GM18861 (cell line): Measurements from ENCODE around the gene CECR2.

Source experiments
- ATAC-seq: cut with Tn5 transposase; IDR thresholded peaks from one replicate; pipeline ENCODE4 v1.9.1; 2021; ENCODE audit not compliant: unreplicated experiment

CECR2 gene

GRCh38 chr22:17443405-17444203, 74.3 kb downstream of the CECR2 start:
- no peak for ATAC-seq

DNA sequence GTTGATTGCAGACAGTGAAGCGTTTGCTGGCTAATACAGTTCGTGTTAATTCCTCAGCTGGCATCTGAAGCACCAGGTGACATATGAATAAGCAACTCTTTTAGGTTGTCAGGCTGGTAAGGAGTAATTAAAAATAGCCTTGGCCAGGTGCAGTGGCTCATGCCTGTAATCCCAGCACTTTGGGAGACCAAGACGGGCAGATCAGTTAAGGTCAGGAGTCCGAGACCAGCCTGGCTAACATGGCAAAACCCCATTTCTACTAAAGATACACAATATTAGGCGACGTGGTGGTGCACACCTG, 74.9 kb downstream of the CECR2 start:
- ATAC-seq = no peak

DNA sequence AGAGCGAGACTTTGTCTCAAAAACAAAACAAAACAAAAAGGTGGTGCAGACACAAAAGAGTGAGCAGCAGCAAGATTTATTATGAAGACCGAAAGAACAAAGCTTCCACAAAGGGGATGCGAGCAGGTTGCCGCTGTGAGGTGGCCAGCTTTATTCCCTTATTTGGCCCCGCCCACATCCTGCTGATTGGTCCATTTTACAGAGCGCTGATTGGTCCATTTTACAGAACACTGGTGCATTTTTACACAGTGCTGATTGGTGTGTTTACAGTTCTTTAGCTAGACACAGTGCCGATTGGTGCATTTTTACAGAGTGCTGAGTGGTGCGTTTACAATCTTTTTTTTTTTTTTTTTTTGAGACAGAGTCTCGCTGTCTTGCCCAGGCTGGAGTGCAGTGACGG, 77.4 kb downstream of the CECR2 start:
- no peak for ATAC-seq

DNA sequence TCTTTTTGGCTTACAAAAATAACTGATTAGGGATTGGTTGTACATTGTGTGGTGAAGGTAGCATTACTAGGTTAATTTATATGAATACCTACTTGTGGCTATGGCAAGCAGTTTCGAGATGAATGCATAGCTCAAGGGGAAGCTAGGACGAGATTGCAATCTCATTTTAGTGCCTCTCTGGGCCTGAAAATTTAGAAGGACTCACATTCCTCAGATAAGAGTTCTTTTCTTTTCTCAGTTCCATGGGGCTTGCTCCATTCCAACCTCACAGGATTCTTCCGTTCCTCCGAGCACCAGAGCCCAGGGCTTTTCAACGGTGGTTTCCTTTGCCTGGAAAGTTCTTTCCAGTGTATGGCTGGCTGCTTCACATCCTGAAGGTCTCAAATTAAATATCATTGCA, 82.1 kb downstream of the CECR2 start:
- no peak for ATAC-seq

DNA sequence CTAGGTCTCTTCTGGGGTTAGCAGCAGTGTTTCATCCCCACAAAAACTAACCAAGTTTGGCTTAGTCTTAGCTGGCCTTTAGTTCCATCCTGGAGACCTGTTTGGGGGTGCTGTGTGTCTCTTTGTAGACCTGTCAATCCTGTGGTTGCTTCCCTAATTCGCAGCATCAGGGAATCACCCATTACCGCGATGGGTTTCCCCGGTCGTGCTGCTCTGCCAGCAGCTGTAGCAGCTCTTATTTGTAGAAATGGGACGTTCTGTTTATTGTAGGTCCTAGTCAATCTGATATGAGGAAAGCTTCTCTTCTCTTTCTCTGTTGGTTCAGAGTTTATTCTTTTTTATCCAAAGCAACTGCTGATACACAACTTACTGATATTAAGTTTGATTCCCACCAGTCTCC, 91.6 kb downstream of the CECR2 start:
- ATAC-seq = no peak

GRCh38 chr22:17470880-17471500, 101.7 kb downstream of the CECR2 start:
- no peak for ATAC-seq

GRCh38 chr22:17471886-17472535, 102.8 kb downstream of the CECR2 start:
- ATAC-seq = no peak

DNA sequence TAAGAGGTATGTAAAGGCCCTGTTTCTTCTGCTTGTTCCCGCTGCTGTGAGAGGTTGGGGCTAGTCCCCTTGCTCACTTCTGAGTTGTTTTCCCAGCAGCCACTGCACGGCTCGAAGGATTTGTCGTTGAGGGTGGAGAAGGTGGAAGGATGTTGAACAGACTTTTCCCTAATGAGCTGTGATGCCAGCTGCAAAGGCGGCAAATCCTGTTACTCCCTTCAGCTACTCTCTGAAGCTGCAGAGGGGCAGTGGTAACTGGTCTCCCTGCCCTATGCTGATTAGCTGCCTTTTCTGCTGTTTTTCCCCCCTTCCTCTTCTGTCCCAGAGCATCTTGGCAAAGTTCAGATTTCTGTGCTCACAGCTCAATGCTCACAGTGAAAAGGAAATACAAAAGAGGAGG, 103.7 kb downstream of the CECR2 start:
- ATAC-seq = no peak

- ATAC-seq = no peak
Measured at GRCh38 chr22:17475318-17476230, 106.3 kb downstream of the CECR2 start.

- ATAC-seq = no peak
Measured at GRCh38 chr22:17476838-17477237, 107.6 kb downstream of the CECR2 start.

DNA sequence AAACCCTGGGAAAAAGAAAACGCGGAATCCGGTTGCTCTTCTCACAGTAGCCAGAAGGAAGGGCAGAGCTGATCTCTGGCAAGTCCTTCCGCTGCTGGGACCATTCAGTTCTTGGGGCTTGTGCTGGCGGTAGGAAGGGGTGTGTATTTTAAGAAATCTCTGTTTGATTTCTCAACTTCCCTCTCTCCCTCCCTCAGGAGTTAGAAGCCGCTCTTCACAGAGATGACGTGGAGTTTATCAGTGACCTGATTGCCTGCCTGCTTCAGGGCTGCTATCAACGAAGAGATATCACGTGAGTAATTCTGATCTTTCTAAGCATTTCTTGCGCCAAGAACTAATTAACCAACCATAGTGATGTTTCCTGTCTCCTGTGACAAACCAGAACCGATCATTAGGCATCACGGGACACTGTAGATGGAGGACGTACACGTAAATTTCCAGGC, 108.2 kb downstream of the CECR2 start:
- ATAC-seq = no peak

DNA sequence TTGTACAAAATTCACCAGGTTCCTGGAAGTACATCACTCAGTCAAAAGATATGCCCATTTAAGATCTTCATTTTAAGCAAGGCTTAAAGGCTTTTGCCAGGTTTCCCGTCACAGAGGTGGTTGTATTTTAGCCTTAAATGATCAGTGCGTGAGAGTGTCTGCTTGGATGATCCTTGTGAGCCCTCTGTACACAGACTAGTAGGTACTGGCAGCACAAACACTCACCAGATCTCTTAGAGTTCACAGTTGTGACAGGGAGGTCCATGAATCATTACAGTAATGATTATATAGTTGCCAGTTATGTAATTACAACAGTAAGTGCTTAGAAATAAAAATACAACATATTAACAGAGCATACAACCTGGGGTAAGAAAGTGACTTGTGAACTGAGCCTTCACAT, 109.9 kb downstream of the CECR2 start:
- no peak for ATAC-seq

- ATAC-seq = no peak
Measured at GRCh38 chr22:17481424-17481823, 112.2 kb downstream of the CECR2 start.

DNA sequence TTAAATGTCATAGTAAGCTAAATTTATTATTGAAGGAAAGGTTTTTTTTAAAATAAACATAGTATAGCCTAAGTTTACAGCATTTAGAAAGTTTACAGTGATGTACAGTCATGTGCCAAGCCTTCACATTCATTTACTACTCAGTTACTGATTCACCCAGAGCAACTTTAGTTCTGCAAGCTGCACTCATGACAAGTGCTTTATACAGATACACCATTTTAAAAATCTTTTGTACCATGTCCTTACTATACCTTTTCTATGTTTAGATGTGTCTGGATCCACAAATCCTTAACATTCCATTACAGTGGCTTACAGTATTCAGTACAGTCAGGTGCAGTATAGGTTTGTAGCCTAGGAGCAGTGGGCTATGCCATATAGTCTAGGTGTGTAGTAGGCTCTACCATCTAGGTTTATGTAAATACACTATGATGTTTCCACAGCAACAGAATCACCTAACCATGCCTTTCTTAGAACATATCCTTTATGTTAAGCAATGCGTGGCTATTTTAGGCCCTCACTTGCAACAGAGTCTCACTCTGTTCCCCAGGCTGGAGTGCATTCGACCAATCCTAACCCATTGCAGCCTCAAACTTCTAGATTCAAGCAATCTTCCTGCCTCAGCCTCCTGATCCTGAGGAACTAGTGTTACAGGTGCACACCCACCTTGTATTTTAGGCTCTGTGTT, 114.6 kb downstream of the CECR2 start:
- peak; percentile 46 for ATAC-seq

DNA sequence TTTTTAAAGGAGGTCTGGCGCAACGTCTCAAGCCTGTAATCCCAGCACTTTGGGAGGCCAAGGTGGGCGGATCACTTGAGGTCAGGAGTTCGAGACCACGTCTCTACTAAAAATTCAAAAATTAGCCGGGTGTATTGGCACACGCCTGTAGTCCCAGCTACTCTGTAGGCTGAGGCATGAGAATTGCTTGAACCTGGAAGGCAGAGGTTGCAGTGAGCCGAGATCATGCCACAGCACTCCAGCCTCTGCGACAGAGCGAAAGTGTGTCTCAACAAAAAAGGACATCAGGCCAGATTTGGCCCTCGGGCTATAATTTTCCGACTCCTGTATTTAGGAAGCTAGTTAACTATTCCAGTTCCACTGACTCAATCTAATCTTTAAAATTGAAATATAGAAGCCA, 115.3 kb downstream of the CECR2 start:
- ATAC-seq = no peak

GRCh38 chr22:17486313-17486712, 117.1 kb downstream of the CECR2 start:
- ATAC-seq = no peak

GRCh38 chr22:17486719-17487118, 117.5 kb downstream of the CECR2 start:
- no peak for ATAC-seq

- no peak for ATAC-seq
Measured at GRCh38 chr22:17489101-17489500, 119.8 kb downstream of the CECR2 start.

- no peak for ATAC-seq
Measured at GRCh38 chr22:17491090-17491640, 121.9 kb downstream of the CECR2 start.

- no peak for ATAC-seq
Measured at GRCh38 chr22:17492247-17492646, 123.0 kb downstream of the CECR2 start.
